Measurements from ENCODE around the gene SYT17. TPM values are rescaled to one million over a fixed set of nuclear protein-coding genes. Genes with fewer than 3 reads are reported as not detected.

The SYT17 gene
- total RNA-seq, 2 donors from 2014 or later: 0.22 to 1.8 TPM

- no peak for DNase-seq (ENCODE audit: low spot score)
- Histone ChIP-seq H3K27ac (no peak overlapping the region), H3K36me3 (no peaks in the 10 kb centered on the region), H3K27me3 (no peaks in the 10 kb centered on the region), H3K9me3 (no peaks in the 10 kb centered on the region), H3K4me1 (no peaks in the 10 kb centered on the region), H3K4me3 (no peak overlapping the region)
- no peak for TF ChIP-seq CTCF (IDR thresholded peaks at IDR 0.05)
These were observed 45.8 kb downstream of the SYT17 start for GRCh38 chr16:19213885-19214284.

GRCh38 chr16:19215705-19216104 lies 47.7 kb downstream of the SYT17 start:
- DNase-seq (ENCODE audit: low spot score): no peak
- Histone ChIP-seq H3K4me1 (no peaks in the 10 kb centered on the region), H3K36me3 (no peaks in the 10 kb centered on the region), H3K9me3 (no peaks in the 10 kb centered on the region), H3K4me3 (no peak overlapping the region), H3K27me3 (no peaks in the 10 kb centered on the region), H3K27ac (no peak overlapping the region)
- no peak for TF ChIP-seq CTCF (IDR thresholded peaks at IDR 0.05)

DNA sequence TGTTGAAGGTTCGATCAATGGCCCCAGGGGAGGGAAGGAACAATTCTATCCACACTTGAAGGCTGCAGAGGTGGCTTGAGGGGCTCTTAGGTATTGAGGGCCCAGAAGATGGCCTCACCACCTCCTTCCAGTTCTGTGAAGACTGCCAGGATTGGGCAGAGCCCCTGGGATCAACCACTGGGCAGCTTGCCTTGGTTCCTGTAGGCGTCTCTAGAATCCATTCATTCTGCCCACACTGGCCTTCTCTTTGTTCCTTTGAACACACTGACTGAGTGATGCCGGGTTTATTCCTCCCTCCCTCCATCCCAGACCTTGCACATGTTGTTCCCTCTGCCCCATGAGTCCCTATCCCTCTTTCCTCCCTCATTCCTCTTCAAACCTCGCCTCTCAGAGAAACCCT lies 50.5 kb downstream of the SYT17 start:
- H3K9me3 ChIP-seq: peaks cover 0 to 6% of the 10 kb centered on the region in 2 donors
- H3K4me3 ChIP-seq: no peak overlapping the region
- TF ChIP-seq CTCF (IDR thresholded peaks at IDR 0.05): no peak
- no peaks in the 10 kb centered on the region for H3K36me3 ChIP-seq
- no peaks in the 10 kb centered on the region for H3K27me3 ChIP-seq
- no peaks in the 10 kb centered on the region for H3K4me1 ChIP-seq
- no peak overlapping the region for H3K27ac ChIP-seq
- DNase-seq (ENCODE audit: low spot score): no peak

GRCh38 chr16:19219836-19220235 lies 51.8 kb downstream of the SYT17 start:
- Histone ChIP-seq H3K36me3 (peaks cover under 1% of the 10 kb centered on the region), H3K9me3 (peaks cover 0 to 6% of the 10 kb centered on the region in 2 donors), H3K4me1 (no peaks in the 10 kb centered on the region), H3K27ac (no peak overlapping the region), H3K27me3 (no peaks in the 10 kb centered on the region), H3K4me3 (no peak overlapping the region)
- DNase-seq (ENCODE audit: low spot score): no peak
- no peak for TF ChIP-seq CTCF (IDR thresholded peaks at IDR 0.05)

- Histone ChIP-seq H3K27ac (no peak overlapping the region), H3K36me3 (peaks cover 8% of the 10 kb centered on the region), H3K27me3 (no peaks in the 10 kb centered on the region), H3K4me3 (no peak overlapping the region), H3K9me3 (peaks cover 0 to 15% of the 10 kb centered on the region in 2 donors), H3K4me1 (no peaks in the 10 kb centered on the region)
- DNase-seq (ENCODE audit: low spot score): no peak
- TF ChIP-seq CTCF (IDR thresholded peaks at IDR 0.05): peak; percentile 12 to 45
These were observed 55.5 kb downstream of the SYT17 start for GRCh38 chr16:19223235-19224170.

Measured in right atrium auricular region (tissue), 2 donors.